ENCODE data around the gene GSTK1.
"Not testable (repeated sequence)": the region's sequence is repeated elsewhere in the genome, so short reads cannot be mapped to it uniquely, and the experiment has no call there.

The GSTK1 gene

DNA sequence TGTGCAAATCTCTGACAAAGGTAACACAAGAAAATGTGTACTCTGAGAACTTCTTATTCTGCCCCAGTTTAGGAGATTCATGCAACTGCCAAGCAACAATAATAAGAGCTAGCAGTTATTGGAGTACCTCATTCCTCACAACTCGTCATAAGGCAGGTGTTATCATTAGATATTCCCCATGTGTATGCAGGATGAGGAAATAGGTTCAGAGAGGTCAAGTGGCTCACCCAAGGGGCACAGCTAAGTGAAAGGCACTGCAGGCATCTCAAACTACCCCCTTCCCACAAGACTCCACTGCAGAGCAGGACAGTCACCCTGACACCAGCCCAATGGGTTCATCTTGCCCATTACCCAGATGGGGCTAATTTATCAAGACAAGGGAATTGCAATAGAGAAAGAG lies 1.3 kb upstream of the GSTK1 start:
- H3K9me3 ChIP-seq (replicated peaks in 1 of 2; ENCODE audit: control insufficient read depth in 2 of 2, insufficient read depth in 1 of 2, low read depth in 1 of 2, low read length in 2 of 2), result no peaks in the 10 kb centered on the region
- H3K4me1 ChIP-seq (ENCODE audit: control insufficient read depth in 2 of 2, insufficient read depth in 1 of 2, low read depth in 1 of 2, low read length in 2 of 2), result peaks cover 0 to 4% of the 10 kb centered on the region in 2 donors
- no peak overlapping the region for H2BK15ac ChIP-seq (ENCODE audit: low read length)
- H3K4me3 ChIP-seq (ENCODE audit: low read length in 2 of 2), result no peak overlapping the region
- H2BK120ac ChIP-seq (ENCODE audit: low read depth, low read length), result no peak overlapping the region
- no peak overlapping the region for H3K18ac ChIP-seq (ENCODE audit: low read length)
- WGBS, 2 donors (ENCODE audit: extremely low coverage in 2 of 2, insufficient read length in 2 of 2, insufficient replicate concordance in 1 of 2), result no CpG with 5 or more reads among the region's 1 CpG
- H3K14ac ChIP-seq (ENCODE audit: low read length), result no peak overlapping the region
- DNase-seq (ENCODE audit: low spot score), result no peak
- H4K91ac ChIP-seq (ENCODE audit: low read depth, low read length, poor library complexity), result no peak overlapping the region
- H4K8ac ChIP-seq (ENCODE audit: low read depth, low read length), result no peak overlapping the region
- peaks cover 2% of the 10 kb centered on the region for H3K79me1 ChIP-seq (ENCODE audit: low read depth, low read length)
- no peak overlapping the region for H2BK5ac ChIP-seq (ENCODE audit: low read length)
- no peak overlapping the region for H2AK5ac ChIP-seq (ENCODE audit: low read depth, low read length)
- no peak overlapping the region for H3K9ac ChIP-seq (ENCODE audit: low read depth, low read length, poor library complexity)
- no peak overlapping the region for H3K27ac ChIP-seq (replicated peaks; ENCODE audit: low read length)
- H2AFZ ChIP-seq (ENCODE audit: low read length), result no peak overlapping the region
- peaks cover 0 to 10% of the 10 kb centered on the region in 2 donors for H3K36me3 ChIP-seq (replicated peaks in 1 of 2; ENCODE audit: control insufficient read depth in 2 of 2, insufficient read depth in 2 of 2, low read length in 2 of 2)
- no peak overlapping the region for H3K4me2 ChIP-seq (ENCODE audit: insufficient read depth, low read length, poor library complexity, severe bottlenecking)
- H3K23ac ChIP-seq (ENCODE audit: low read depth, low read length, poor library complexity), result no peak overlapping the region
- no peak overlapping the region for H3K4ac ChIP-seq (ENCODE audit: low read length)
- no peak overlapping the region for H2BK12ac ChIP-seq (ENCODE audit: low read length)
- H3K27me3 ChIP-seq (ENCODE audit: control insufficient read depth in 3 of 3, insufficient read depth in 3 of 3, low read depth in 1 of 3, low read length in 3 of 3), result no peaks in the 10 kb centered on the region

DNA sequence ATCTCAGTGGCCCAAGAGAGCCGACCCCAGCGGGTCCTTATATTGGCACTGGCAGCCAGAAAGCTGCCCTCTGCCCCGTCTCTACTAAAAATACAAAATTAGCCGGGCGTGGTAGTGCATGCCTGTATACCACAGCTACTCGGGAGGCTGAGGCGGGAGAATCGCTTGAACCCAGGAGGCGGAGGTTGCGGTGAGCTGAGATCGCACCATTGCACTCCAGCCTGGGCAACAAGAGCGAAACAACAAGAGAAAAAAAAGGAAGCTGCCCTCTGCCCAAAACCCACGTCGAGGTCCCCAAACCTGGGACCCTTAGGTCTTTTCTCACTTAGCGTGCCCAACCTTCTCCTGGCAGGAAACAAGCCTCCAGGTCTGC lies 941 bp downstream of the GSTK1 start:
- not testable (repeated sequence) for H3K27me3 ChIP-seq (ENCODE audit: control insufficient read depth in 3 of 3, insufficient read depth in 3 of 3, low read depth in 1 of 3, low read length in 3 of 3); DNase-seq (ENCODE audit: low spot score); H3K9ac ChIP-seq (ENCODE audit: low read depth, low read length, poor library complexity); H3K18ac ChIP-seq (ENCODE audit: low read length); H4K8ac ChIP-seq (ENCODE audit: low read depth, low read length); H3K9me3 ChIP-seq (replicated peaks in 1 of 2; ENCODE audit: control insufficient read depth in 2 of 2, insufficient read depth in 1 of 2, low read depth in 1 of 2, low read length in 2 of 2); H2BK12ac ChIP-seq (ENCODE audit: low read length); H3K14ac ChIP-seq (ENCODE audit: low read length); H3K4ac ChIP-seq (ENCODE audit: low read length); H3K23ac ChIP-seq (ENCODE audit: low read depth, low read length, poor library complexity); H2BK15ac ChIP-seq (ENCODE audit: low read length); H2BK5ac ChIP-seq (ENCODE audit: low read length); H2BK120ac ChIP-seq (ENCODE audit: low read depth, low read length); H4K91ac ChIP-seq (ENCODE audit: low read depth, low read length, poor library complexity); H3K4me1 ChIP-seq (ENCODE audit: control insufficient read depth in 2 of 2, insufficient read depth in 1 of 2, low read depth in 1 of 2, low read length in 2 of 2); H3K79me1 ChIP-seq (ENCODE audit: low read depth, low read length); H3K27ac ChIP-seq (replicated peaks; ENCODE audit: low read length)
- Histone ChIP-seq H3K36me3 (replicated peaks in 1 of 2; ENCODE audit: control insufficient read depth in 2 of 2, insufficient read depth in 2 of 2, low read length in 2 of 2) (peaks cover 9 to 31% of the 10 kb centered on the region in 2 donors), H3K4me2 (ENCODE audit: insufficient read depth, low read length, poor library complexity, severe bottlenecking) (peak overlapping the region; percentile 71), H3K4me3 (ENCODE audit: low read length in 2 of 2) (peak overlapping the region; percentile 60 to 85), H2AFZ (ENCODE audit: low read length) (peak overlapping the region; percentile 94), H2AK5ac (ENCODE audit: low read depth, low read length) (peak overlapping the region; percentile 61)
- WGBS, 2 donors (ENCODE audit: extremely low coverage in 2 of 2, insufficient read length in 2 of 2, insufficient replicate concordance in 1 of 2), result no CpG with 5 or more reads among the region's 15 CpGs

- peaks cover 11 to 38% of the 10 kb centered on the region in 2 donors for H3K36me3 ChIP-seq (replicated peaks in 1 of 2; ENCODE audit: control insufficient read depth in 2 of 2, insufficient read depth in 2 of 2, low read length in 2 of 2)
- peak overlapping the region in 1 of 2 donors; percentile 1 for H3K4me3 ChIP-seq (ENCODE audit: low read length in 2 of 2)
- H2BK15ac ChIP-seq (ENCODE audit: low read length), result no peak overlapping the region
- H3K79me1 ChIP-seq (ENCODE audit: low read depth, low read length), result peaks cover 2% of the 10 kb centered on the region
- WGBS, 2 donors (ENCODE audit: extremely low coverage in 2 of 2, insufficient read length in 2 of 2, insufficient replicate concordance in 1 of 2), result no CpG with 5 or more reads among the region's 15 CpGs
- no peak overlapping the region for H2BK120ac ChIP-seq (ENCODE audit: low read depth, low read length)
- no peak overlapping the region for H3K14ac ChIP-seq (ENCODE audit: low read length)
- no peak overlapping the region for H3K18ac ChIP-seq (ENCODE audit: low read length)
- H4K8ac ChIP-seq (ENCODE audit: low read depth, low read length), result no peak overlapping the region
- peak overlapping the region; percentile 31 for H2BK12ac ChIP-seq (ENCODE audit: low read length)
- H2AFZ ChIP-seq (ENCODE audit: low read length), result no peak overlapping the region
- no peak overlapping the region for H2AK5ac ChIP-seq (ENCODE audit: low read depth, low read length)
- no peak overlapping the region for H3K27ac ChIP-seq (replicated peaks; ENCODE audit: low read length)
- H3K27me3 ChIP-seq (ENCODE audit: control insufficient read depth in 3 of 3, insufficient read depth in 3 of 3, low read depth in 1 of 3, low read length in 3 of 3), result no peaks in the 10 kb centered on the region
- H2BK5ac ChIP-seq (ENCODE audit: low read length), result no peak overlapping the region
- H4K91ac ChIP-seq (ENCODE audit: low read depth, low read length, poor library complexity), result no peak overlapping the region
- H3K9ac ChIP-seq (ENCODE audit: low read depth, low read length, poor library complexity), result no peak overlapping the region
- H3K4ac ChIP-seq (ENCODE audit: low read length), result no peak overlapping the region
- no peak overlapping the region for H3K4me2 ChIP-seq (ENCODE audit: insufficient read depth, low read length, poor library complexity, severe bottlenecking)
- H3K23ac ChIP-seq (ENCODE audit: low read depth, low read length, poor library complexity), result peak overlapping the region; percentile 35
- H3K4me1 ChIP-seq (ENCODE audit: control insufficient read depth in 2 of 2, insufficient read depth in 1 of 2, low read depth in 1 of 2, low read length in 2 of 2), result peaks cover 0 to 4% of the 10 kb centered on the region in 2 donors
- H3K9me3 ChIP-seq (replicated peaks in 1 of 2; ENCODE audit: control insufficient read depth in 2 of 2, insufficient read depth in 1 of 2, low read depth in 1 of 2, low read length in 2 of 2), result no peaks in the 10 kb centered on the region
- no peak for DNase-seq (ENCODE audit: low spot score)
Measured at GRCh38 chr7:143265017-143265693, 1.9 kb downstream of the GSTK1 start.

DNA sequence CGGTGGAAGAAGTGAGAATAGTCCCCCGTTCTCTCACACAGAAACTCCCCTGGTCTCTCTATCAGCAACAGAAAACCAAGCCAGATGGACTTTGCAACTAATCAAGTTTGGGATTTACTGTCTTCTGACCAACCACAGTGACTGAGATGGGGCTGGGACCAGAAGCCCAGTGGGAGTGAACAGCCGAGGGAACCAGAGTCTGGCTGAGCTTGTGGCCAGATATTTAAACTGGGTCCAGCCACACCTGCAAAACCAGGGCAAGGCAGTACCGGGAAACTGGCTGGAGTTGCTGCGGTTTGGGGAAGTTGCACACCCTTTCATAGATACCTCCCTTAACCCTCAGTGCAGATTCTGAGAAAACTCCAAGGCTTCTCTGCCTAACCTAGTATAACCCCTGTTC lies 6.0 kb downstream of the GSTK1 start:
- Histone ChIP-seq H2BK120ac (ENCODE audit: low read depth, low read length) (no peak overlapping the region), H4K91ac (ENCODE audit: low read depth, low read length, poor library complexity) (no peak overlapping the region), H3K18ac (ENCODE audit: low read length) (no peak overlapping the region), H3K4me3 (ENCODE audit: low read length in 2 of 2) (no peak overlapping the region), H3K27ac (replicated peaks; ENCODE audit: low read length) (no peak overlapping the region), H2BK5ac (ENCODE audit: low read length) (no peak overlapping the region), H3K14ac (ENCODE audit: low read length) (no peak overlapping the region), H3K4ac (ENCODE audit: low read length) (no peak overlapping the region), H2BK15ac (ENCODE audit: low read length) (no peak overlapping the region), H4K8ac (ENCODE audit: low read depth, low read length) (no peak overlapping the region), H3K4me1 (ENCODE audit: control insufficient read depth in 2 of 2, insufficient read depth in 1 of 2, low read depth in 1 of 2, low read length in 2 of 2) (peaks cover 0 to 1% of the 10 kb centered on the region in 2 donors), H3K23ac (ENCODE audit: low read depth, low read length, poor library complexity) (no peak overlapping the region), H3K36me3 (replicated peaks in 1 of 2; ENCODE audit: control insufficient read depth in 2 of 2, insufficient read depth in 2 of 2, low read length in 2 of 2) (peaks cover 11 to 38% of the 10 kb centered on the region in 2 donors), H3K9ac (ENCODE audit: low read depth, low read length, poor library complexity) (no peak overlapping the region), H2AK5ac (ENCODE audit: low read depth, low read length) (no peak overlapping the region), H3K79me1 (ENCODE audit: low read depth, low read length) (no peaks in the 10 kb centered on the region), H3K9me3 (replicated peaks in 1 of 2; ENCODE audit: control insufficient read depth in 2 of 2, insufficient read depth in 1 of 2, low read depth in 1 of 2, low read length in 2 of 2) (no peaks in the 10 kb centered on the region), H3K4me2 (ENCODE audit: insufficient read depth, low read length, poor library complexity, severe bottlenecking) (no peak overlapping the region), H3K27me3 (ENCODE audit: control insufficient read depth in 3 of 3, insufficient read depth in 3 of 3, low read depth in 1 of 3, low read length in 3 of 3) (no peaks in the 10 kb centered on the region), H2AFZ (ENCODE audit: low read length) (no peak overlapping the region), H2BK12ac (ENCODE audit: low read length) (no peak overlapping the region)
- DNase-seq (ENCODE audit: low spot score), result no peak
- no CpG with 5 or more reads among the region's 5 CpGs for WGBS, 2 donors (ENCODE audit: extremely low coverage in 2 of 2, insufficient read length in 2 of 2, insufficient replicate concordance in 1 of 2)
